HL-60 (cell line): ENCODE data around the gene PGM2.

Source experiments
- DNase-seq, 2 experiments: peaks; one replicate each; pipeline ENCODE4 v3.0.0-alpha.2; 2010 to 2020; ENCODE audit warnings: low read depth in 1 of 2, low spot score in 1 of 2
- H3K27ac ChIP-seq: fragments of 250-450 bp; sonication (Bioruptor Pico); replicated peaks from 2 replicates; pipeline ENCODE4 v1.5.1; 2020; ENCODE audit warnings: mild to moderate bottlenecking, moderate library complexity
- H3K27me3 ChIP-seq: fragments of 250-450 bp; sonication (Bioruptor Pico); 2 replicates; pipeline ENCODE4 v1.5.1; 2021; ENCODE audit warnings: mild to moderate bottlenecking, moderate library complexity; ENCODE audit not compliant: insufficient read depth, poor library complexity, severe bottlenecking
- H3K4me3 ChIP-seq: replicated peaks from 2 replicates; pipeline ENCODE4 v1.5.1; 2011; ENCODE audit warnings: mild to moderate bottlenecking, control low read depth, low read length; ENCODE audit not compliant: insufficient read depth
- CTCF ChIP-seq: IDR thresholded peaks from one replicate; pipeline ENCODE4 v1.5.1; 2011; ENCODE audit warnings: low read length, control low read depth, inconsistent platforms; ENCODE audit not compliant: insufficient read depth
- GABPA ChIP-seq: IDR thresholded peaks from 2 replicates; pipeline ENCODE4 v1.6.1; 2012; ENCODE audit warnings: low read depth
- POLR2AphosphoS5 ChIP-seq: IDR thresholded peaks from 2 replicates; pipeline ENCODE4 v1.6.1; 2012; ENCODE audit warnings: low read depth
- SPI1 ChIP-seq: IDR thresholded peaks from 2 replicates; pipeline ENCODE4 v1.6.1; 2012; ENCODE audit warnings: low read depth, mild to moderate bottlenecking, borderline replicate concordance
- TF ChIP-seq, protein P1 (sequence below): IDR thresholded peaks from 2 replicates; pipeline ENCODE4 v1.6.1; 2012; ENCODE audit warnings: low read depth; ENCODE audit not compliant: insufficient replicate concordance

Gene PGM2

DNA sequence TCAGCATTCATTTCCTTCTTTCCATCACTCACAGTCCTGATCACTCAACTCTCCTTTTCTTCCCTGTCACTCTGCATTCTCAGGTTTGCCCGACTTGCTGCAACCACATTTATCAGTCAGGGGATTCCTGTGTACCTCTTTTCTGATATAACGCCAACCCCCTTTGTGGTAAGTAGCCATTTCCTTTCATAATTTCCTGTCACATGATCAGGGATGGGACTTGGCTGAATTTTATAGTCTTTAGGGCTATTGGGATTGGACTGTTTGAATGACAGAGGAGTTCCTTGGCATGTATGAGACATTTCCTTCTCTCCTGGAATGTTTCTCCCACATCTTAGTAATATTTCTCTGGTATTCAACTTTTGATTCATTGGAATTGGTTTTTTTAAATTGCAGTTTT, 11.0 kb downstream of the PGM2 start:
- no peak overlapping the region; the same call in 1 of the 2 replicates for H3K27ac ChIP-seq
- peak in 1 of 2 experiments; percentile 22 for DNase-seq

GRCh38 chr4:37839426-37839825, 12.9 kb downstream of the PGM2 start:
- Histone ChIP-seq H3K4me3 (no peak overlapping the region), H3K27me3 (no peaks in the 10 kb centered on the region)

More for the DNA sequence above, 11.0 kb downstream of the PGM2 start:
- H3K27me3 ChIP-seq, result no peaks in the 10 kb centered on the region
- no peak overlapping the region for H3K4me3 ChIP-seq
- TF ChIP-seq POLR2AphosphoS5 (no peak), SPI1 (no peak), GABPA (no peak), CTCF (no peak)
- TF ChIP-seq, protein P1, sequence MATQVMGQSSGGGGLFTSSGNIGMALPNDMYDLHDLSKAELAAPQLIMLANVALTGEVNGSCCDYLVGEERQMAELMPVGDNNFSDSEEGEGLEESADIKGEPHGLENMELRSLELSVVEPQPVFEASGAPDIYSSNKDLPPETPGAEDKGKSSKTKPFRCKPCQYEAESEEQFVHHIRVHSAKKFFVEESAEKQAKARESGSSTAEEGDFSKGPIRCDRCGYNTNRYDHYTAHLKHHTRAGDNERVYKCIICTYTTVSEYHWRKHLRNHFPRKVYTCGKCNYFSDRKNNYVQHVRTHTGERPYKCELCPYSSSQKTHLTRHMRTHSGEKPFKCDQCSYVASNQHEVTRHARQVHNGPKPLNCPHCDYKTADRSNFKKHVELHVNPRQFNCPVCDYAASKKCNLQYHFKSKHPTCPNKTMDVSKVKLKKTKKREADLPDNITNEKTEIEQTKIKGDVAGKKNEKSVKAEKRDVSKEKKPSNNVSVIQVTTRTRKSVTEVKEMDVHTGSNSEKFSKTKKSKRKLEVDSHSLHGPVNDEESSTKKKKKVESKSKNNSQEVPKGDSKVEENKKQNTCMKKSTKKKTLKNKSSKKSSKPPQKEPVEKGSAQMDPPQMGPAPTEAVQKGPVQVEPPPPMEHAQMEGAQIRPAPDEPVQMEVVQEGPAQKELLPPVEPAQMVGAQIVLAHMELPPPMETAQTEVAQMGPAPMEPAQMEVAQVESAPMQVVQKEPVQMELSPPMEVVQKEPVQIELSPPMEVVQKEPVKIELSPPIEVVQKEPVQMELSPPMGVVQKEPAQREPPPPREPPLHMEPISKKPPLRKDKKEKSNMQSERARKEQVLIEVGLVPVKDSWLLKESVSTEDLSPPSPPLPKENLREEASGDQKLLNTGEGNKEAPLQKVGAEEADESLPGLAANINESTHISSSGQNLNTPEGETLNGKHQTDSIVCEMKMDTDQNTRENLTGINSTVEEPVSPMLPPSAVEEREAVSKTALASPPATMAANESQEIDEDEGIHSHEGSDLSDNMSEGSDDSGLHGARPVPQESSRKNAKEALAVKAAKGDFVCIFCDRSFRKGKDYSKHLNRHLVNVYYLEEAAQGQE, result no peak

GRCh38 chr4:37844204-37844603, 17.7 kb downstream of the PGM2 start:
- Histone ChIP-seq H3K27ac (no peak overlapping the region), H3K4me3 (no peak overlapping the region), H3K27me3 (no peaks in the 10 kb centered on the region)
- TF ChIP-seq SPI1, result no peak
- TF ChIP-seq CTCF, result no peak
- TF ChIP-seq, protein P1, result no peak
- TF ChIP-seq POLR2AphosphoS5, result no peak
- no peak for TF ChIP-seq GABPA
- DNase-seq, result no peak

More at GRCh38 chr4:37839426-37839825, 12.9 kb downstream of the PGM2 start:
- TF ChIP-seq POLR2AphosphoS5 (no peak), SPI1 (no peak)
- no peak overlapping the region for H3K27ac ChIP-seq
- DNase-seq, result no peak

DNA sequence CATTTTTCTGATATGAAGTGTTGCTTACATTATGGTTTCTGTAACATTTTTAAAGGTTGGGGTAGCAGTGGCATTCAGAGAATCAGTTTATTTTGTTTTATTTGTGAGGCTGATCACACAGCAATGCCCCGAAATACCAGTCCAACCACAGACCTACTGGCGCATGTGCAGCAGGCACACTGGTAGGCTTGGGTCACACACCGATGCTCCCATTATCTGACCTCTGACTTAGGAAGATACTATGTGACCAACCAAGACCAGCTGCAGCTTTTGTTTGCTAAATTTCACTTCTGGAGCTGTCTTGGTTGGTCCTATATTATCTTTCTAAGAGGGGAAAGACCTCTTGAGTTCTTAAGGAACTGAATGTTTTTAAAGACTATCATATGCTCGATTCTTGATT, 18.7 kb downstream of the PGM2 start:
- Histone ChIP-seq H3K4me3 (no peak overlapping the region), H3K27me3 (no peaks in the 10 kb centered on the region), H3K27ac (no peak overlapping the region)
- no peak for DNase-seq
- TF ChIP-seq SPI1, result no peak
- TF ChIP-seq POLR2AphosphoS5, result no peak
- TF ChIP-seq GABPA, result no peak
- TF ChIP-seq CTCF, result no peak
- TF ChIP-seq, protein P1, result no peak
